ENCODE results near the gene PITPNM3. TPM values are rescaled to one million over a fixed set of nuclear protein-coding genes. Genes with fewer than 3 reads are reported as not detected.

The PITPNM3 gene
- total and polyA plus RNA-seq, 2 experiments from 2014 or later, result 1.5 to 2.0 TPM

GRCh38 chr17:6413065-6413464 lies 143.3 kb downstream of the PITPNM3 start:
- Histone ChIP-seq H3K79me2 (no peaks in the 10 kb centered on the region), H3K4me1 (ENCODE audit: insufficient read depth) (no peaks in the 10 kb centered on the region), H3K9me2 (replicated peaks; ENCODE audit: insufficient read depth) (no peaks in the 10 kb centered on the region), H4K20me1 (ENCODE audit: insufficient read depth, poor library complexity, severe bottlenecking) (no peaks in the 10 kb centered on the region), H3K36me3 (replicated peaks; ENCODE audit: insufficient read depth, low read depth) (no peaks in the 10 kb centered on the region), H3K4me2 (no peak overlapping the region), H3K4me3 (no peak overlapping the region), H2AFZ (no peak overlapping the region), H3K27me3 (peaks cover 3% of the 10 kb centered on the region), H3K27ac (no peak overlapping the region), H3K9me3 (ENCODE audit: low read depth) (no peaks in the 10 kb centered on the region)
- WGBS (ENCODE audit: low lambda C conversion rate, missing lambda C conversion rate), result 90% methylated on average over 1 of the region's 1 CpG
- TF ChIP-seq CTCF (IDR thresholded peaks at IDR 0.05; ENCODE audit: poor library complexity) (peak; percentile 46), EZH2phosphoT487 (IDR thresholded peaks at IDR 0.05; ENCODE audit: low read depth, severe bottlenecking, unreplicated experiment) (no peak)
- peak; percentile 59 for DNase-seq (ENCODE audit: low spot score)

- H3K4me3 ChIP-seq, result no peak overlapping the region
- no peaks in the 10 kb centered on the region for H3K79me2 ChIP-seq
- H4K20me1 ChIP-seq (ENCODE audit: insufficient read depth, poor library complexity, severe bottlenecking), result no peaks in the 10 kb centered on the region
- no peaks in the 10 kb centered on the region for H3K36me3 ChIP-seq (replicated peaks; ENCODE audit: insufficient read depth, low read depth)
- no peak overlapping the region for H2AFZ ChIP-seq
- no peak overlapping the region for H3K27ac ChIP-seq
- no peaks in the 10 kb centered on the region for H3K9me3 ChIP-seq (ENCODE audit: low read depth)
- H3K27me3 ChIP-seq, result no peaks in the 10 kb centered on the region
- no peak for DNase-seq (ENCODE audit: low spot score)
- H3K9me2 ChIP-seq (replicated peaks; ENCODE audit: insufficient read depth), result no peaks in the 10 kb centered on the region
- no peak for TF ChIP-seq EZH2phosphoT487 (IDR thresholded peaks at IDR 0.05; ENCODE audit: low read depth, severe bottlenecking, unreplicated experiment)
- no peak for TF ChIP-seq EZH2 (IDR thresholded peaks at IDR 0.05; ENCODE audit: borderline replicate concordance)
- no peak for TF ChIP-seq CTCF (IDR thresholded peaks at IDR 0.05; ENCODE audit: poor library complexity)
- 88% methylated on average over 10 of the region's 10 CpGs for WGBS (ENCODE audit: low lambda C conversion rate, missing lambda C conversion rate)
- no peak overlapping the region for H3K4me2 ChIP-seq
- H3K4me1 ChIP-seq (ENCODE audit: insufficient read depth), result no peaks in the 10 kb centered on the region
Measured at GRCh38 chr17:6408735-6409134, 147.6 kb downstream of the PITPNM3 start.

GRCh38 chr17:6408276-6408675 lies 148.1 kb downstream of the PITPNM3 start:
- TF ChIP-seq CTCF (IDR thresholded peaks at IDR 0.05; ENCODE audit: poor library complexity), result no peak
- no peak for TF ChIP-seq EZH2phosphoT487 (IDR thresholded peaks at IDR 0.05; ENCODE audit: low read depth, severe bottlenecking, unreplicated experiment)
- TF ChIP-seq EZH2 (IDR thresholded peaks at IDR 0.05; ENCODE audit: borderline replicate concordance), result no peak
- DNase-seq (ENCODE audit: low spot score), result no peak
- H3K36me3 ChIP-seq (replicated peaks; ENCODE audit: insufficient read depth, low read depth), result no peaks in the 10 kb centered on the region
- H3K9me2 ChIP-seq (replicated peaks; ENCODE audit: insufficient read depth), result no peaks in the 10 kb centered on the region
- H3K27me3 ChIP-seq, result no peaks in the 10 kb centered on the region
- H3K4me1 ChIP-seq (ENCODE audit: insufficient read depth), result no peaks in the 10 kb centered on the region
- H4K20me1 ChIP-seq (ENCODE audit: insufficient read depth, poor library complexity, severe bottlenecking), result no peaks in the 10 kb centered on the region
- no peak overlapping the region for H3K4me3 ChIP-seq
- WGBS (ENCODE audit: low lambda C conversion rate, missing lambda C conversion rate), result 83% methylated on average over 6 of the region's 6 CpGs
- H3K4me2 ChIP-seq, result no peak overlapping the region
- H2AFZ ChIP-seq, result no peak overlapping the region
- H3K79me2 ChIP-seq, result no peaks in the 10 kb centered on the region
- no peaks in the 10 kb centered on the region for H3K9me3 ChIP-seq (ENCODE audit: low read depth)
- no peak overlapping the region for H3K27ac ChIP-seq

- no peak for DNase-seq (ENCODE audit: low spot score)
- H4K20me1 ChIP-seq (ENCODE audit: insufficient read depth, poor library complexity, severe bottlenecking), result no peaks in the 10 kb centered on the region
- no peaks in the 10 kb centered on the region for H3K9me3 ChIP-seq (ENCODE audit: low read depth)
- H3K27me3 ChIP-seq, result no peaks in the 10 kb centered on the region
- TF ChIP-seq CTCF (IDR thresholded peaks at IDR 0.05; ENCODE audit: poor library complexity), result no peak
- no peak for TF ChIP-seq EZH2 (IDR thresholded peaks at IDR 0.05; ENCODE audit: borderline replicate concordance)
- no peak overlapping the region for H3K27ac ChIP-seq
- no peak overlapping the region for H3K4me2 ChIP-seq
- no peaks in the 10 kb centered on the region for H3K4me1 ChIP-seq (ENCODE audit: insufficient read depth)
- H2AFZ ChIP-seq, result no peak overlapping the region
- no peaks in the 10 kb centered on the region for H3K9me2 ChIP-seq (replicated peaks; ENCODE audit: insufficient read depth)
- WGBS (ENCODE audit: low lambda C conversion rate, missing lambda C conversion rate), result 65% methylated on average over 6 of the region's 6 CpGs
- no peaks in the 10 kb centered on the region for H3K36me3 ChIP-seq (replicated peaks; ENCODE audit: insufficient read depth, low read depth)
- no peaks in the 10 kb centered on the region for H3K79me2 ChIP-seq
- no peak overlapping the region for H3K4me3 ChIP-seq
Measured at GRCh38 chr17:6402258-6402657, 154.1 kb downstream of the PITPNM3 start.

Measured in hepatocyte (in vitro differentiated cells).